Lower leg skin (tissue), 3 donors: Measurements from ENCODE around the gene SUPT7L.

Experiments used
- POLR2A ChIP-seq, 2 donors: fragments of 450-650 bp; IDR thresholded peaks; one replicate each; pipeline ENCODE4 v1.6.1; 2016 to 2017; ENCODE audit warnings: antibody characterized with exemption in 2 of 2, mild to moderate bottlenecking in 1 of 2, moderate library complexity in 1 of 2
- TF ChIP-seq, protein P1 (sequence below), 3 donors: fragments of 450-650 bp; IDR thresholded peaks; one replicate each; pipeline ENCODE4 v1.5.1; 2016; ENCODE audit warnings: antibody characterized with exemption in 3 of 3, mild to moderate bottlenecking in 3 of 3, moderate library complexity in 2 of 3

- TF ChIP-seq, protein P1, sequence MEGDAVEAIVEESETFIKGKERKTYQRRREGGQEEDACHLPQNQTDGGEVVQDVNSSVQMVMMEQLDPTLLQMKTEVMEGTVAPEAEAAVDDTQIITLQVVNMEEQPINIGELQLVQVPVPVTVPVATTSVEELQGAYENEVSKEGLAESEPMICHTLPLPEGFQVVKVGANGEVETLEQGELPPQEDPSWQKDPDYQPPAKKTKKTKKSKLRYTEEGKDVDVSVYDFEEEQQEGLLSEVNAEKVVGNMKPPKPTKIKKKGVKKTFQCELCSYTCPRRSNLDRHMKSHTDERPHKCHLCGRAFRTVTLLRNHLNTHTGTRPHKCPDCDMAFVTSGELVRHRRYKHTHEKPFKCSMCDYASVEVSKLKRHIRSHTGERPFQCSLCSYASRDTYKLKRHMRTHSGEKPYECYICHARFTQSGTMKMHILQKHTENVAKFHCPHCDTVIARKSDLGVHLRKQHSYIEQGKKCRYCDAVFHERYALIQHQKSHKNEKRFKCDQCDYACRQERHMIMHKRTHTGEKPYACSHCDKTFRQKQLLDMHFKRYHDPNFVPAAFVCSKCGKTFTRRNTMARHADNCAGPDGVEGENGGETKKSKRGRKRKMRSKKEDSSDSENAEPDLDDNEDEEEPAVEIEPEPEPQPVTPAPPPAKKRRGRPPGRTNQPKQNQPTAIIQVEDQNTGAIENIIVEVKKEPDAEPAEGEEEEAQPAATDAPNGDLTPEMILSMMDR (IDR thresholded peaks at IDR 0.05): no peak
- no peak for TF ChIP-seq POLR2A (IDR thresholded peaks at IDR 0.05)
Measured at GRCh38 chr2:27624943-27625342, 38.5 kb downstream of the SUPT7L start.
